Stimulated activated CD4-positive, alpha-beta T cell treated with anti-CD3 and anti-CD28 coated beads, TNF-alpha, amount 100 ng/mL, for 24 hours (primary cell): Measurements from ENCODE around the gene ERC2.

ENCODE experiments used
- DNase-seq, 3 experiments: peaks; one replicate each; pipeline ENCODE4 v3.0.0-alpha.2; 2020; ENCODE audit warnings: low read depth in 3 of 3

Gene ERC2

DNA sequence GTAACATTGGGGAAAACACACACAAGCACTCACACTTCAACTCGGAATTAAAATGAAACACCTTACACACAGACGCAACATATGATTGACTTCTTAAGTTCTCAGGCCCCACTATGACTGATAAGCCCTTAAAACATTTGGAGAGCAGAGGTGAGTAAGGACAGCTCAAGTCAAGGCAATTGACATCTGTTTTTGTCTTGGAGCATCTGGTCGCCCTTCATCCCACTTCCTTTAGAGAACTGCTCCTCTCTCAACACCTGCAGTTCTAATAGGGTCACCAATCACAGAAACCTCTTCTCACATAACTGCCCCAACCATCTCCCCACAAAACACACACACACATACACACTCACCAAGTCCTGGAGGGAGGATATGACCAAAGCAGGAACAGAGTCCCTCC is 43.4 kb downstream of the ERC2 start:
- no peak for DNase-seq

DNA sequence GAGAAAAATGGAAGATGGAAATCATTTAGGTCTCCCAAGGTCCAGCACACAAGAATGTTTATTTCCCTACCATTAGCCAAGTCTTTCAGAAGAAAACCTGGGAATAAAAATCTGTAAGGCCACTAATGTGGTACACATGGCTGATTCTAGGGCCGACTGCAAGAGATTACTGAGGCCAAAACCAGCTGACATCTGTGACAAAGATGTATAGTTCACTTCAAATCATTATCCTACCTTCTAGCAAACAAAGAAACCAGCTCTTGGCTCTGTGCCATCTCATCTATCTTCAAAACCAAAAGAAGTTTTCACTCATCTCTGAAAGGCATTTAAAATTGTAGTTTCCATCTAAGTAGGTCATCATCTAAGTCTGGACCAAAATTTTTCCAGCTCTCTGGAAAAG is 43.9 kb downstream of the ERC2 start:
- no peak for DNase-seq

DNA sequence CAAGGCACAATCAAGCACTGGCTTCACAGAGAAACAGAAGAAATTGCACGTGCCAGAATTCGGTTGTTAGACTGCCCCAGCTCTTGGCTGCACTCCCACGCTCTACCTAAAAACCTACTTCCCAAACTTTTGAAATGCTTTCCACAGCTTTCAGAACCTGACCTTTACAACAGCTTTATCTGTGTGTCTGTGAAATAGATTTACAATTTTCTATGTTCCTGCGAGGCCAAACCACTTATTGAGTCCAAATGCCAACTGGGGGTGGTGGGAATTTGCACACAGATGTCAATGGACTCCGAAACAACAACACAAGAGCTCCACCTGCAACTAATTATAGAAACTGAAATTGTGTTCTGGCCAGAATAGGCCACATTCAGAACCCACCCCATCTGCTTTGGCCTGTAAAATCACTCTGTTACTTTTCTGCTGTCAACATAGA is 44.6 kb downstream of the ERC2 start:
- no peak for DNase-seq

DNA sequence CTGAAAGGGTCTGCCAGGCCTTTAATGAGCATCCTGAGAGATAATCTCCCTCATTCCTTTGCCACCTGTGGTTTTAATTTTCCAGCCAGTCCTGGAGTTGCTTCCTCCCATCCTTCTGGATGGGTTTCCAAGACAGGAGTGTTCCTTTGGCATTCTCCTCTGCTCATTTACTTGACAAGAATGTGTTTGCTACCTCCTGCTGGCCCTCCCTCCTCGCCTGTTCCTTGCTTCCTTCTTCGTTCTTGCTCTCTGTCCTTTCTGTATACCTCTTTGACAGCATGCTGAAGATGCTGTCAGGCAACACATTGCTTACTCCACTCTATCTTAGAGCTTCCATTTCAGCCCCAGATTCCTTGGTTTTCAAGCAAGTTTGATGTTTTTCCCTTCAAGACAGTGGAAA is 46.0 kb downstream of the ERC2 start:
- DNase-seq: no peak

DNA sequence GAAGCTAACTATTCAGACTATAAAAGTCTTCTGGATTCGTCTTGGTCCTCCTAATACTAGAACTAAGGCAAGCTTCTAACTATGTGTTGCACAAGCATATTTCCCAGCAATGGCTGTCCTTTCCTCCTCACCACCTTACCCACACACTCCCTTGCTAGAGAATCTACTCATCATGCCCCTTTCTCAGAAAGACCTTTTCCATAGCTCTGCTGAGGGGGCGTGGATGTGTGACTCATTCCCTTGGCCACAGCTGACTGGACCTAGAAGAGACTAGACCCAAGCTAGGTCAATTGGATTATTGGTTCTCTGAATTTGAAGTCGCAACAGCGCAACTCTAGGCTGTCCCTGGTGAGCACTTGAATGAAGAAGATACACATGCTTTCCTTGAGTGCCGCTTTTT is 47.1 kb downstream of the ERC2 start:
- no peak for DNase-seq

DNA sequence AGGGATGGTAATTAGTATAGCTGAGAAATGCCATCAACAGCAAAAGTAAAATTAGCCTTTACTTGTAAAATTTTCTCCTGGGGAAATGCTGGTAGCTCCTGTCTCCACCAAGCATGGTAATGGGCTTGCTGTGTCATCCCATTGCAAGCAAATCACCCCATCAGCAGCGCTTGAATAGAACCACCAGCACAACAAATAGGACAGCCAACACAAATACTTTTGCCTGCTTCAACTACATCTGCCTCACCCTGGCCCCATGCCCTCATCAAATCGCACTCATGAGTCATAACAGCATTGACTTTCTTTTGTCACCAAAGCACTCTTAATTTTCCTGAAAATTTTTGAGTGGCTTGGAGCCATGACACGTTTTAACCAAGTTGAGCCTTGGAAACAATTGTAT is 52.6 kb downstream of the ERC2 start:
- no peak for DNase-seq

DNA sequence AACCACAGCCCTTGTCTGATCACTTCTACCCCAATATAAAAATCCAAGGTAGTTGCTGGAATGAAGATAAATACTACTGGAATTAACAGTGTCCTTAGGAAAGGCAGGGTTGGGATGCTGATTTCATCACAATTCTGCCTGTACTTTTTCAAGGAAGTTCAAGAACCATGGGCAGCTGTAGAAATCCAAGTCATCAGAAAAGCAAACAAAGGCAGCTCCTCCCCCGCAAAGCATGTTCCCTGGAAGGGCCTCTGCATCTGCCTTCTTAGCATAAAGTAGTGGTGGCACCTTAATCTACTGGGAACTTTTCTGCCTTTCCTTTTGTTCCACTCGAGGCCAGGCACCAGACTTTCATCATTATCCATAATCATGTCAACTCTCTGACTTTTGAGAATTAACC is 54.4 kb downstream of the ERC2 start:
- DNase-seq: no peak

DNA sequence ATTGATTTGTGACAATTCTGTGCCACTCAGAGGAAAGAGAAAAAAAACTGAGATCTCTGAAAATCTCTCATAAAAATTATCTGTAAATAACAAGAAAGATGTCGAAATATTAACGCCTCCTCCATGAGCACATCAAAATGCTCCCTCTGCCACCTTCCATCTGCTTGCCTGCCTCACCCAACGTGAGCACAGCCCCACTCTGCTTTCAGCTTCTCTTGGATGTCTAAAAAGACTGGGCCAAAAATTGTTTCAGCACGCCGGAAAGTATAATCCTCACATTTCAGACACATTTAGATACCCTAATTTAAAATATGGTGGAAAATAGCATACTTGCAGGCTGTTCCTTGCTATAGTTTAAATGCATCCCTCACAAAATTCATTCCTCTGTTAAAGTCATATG is 57.1 kb downstream of the ERC2 start:
- no peak for DNase-seq

DNA sequence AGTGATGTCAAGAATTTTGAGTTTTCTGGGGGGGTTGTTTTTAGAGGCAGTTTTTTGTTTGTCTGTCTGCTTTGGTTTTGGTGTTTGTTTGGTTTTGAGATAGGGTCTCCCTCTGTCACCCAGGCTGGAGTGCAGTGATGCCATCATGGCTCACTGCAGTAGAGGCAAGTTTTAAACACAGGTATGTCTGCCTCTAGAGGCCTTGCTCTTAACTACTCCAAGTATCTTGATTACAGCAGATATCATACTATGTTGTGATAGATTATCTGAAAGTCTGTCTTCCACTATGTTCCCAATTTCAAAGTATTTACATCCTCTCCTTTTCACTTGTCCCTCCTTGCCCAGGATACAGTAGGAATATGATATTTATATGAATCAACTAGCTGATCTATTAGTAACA is 57.7 kb downstream of the ERC2 start:
- no peak for DNase-seq

DNA sequence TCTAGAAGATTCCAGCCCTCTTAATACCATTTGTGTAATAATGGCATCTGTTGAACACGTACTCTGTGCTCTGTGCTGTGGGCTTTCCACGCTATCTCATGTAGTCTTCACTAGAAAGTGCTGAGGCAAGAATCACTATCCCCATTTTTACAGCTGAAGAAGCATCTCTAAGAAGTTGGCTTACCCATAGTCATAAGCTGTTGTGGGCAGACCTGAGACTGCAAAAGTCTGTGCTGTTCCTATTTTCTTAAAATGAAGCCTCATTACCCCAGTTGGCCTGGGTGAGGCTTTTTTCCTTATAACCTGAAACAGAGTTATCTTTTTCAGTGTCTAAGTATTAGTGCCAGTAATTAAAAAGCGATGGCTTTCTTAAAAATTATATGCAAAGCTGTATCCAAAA is 58.5 kb downstream of the ERC2 start:
- DNase-seq: no peak

DNA sequence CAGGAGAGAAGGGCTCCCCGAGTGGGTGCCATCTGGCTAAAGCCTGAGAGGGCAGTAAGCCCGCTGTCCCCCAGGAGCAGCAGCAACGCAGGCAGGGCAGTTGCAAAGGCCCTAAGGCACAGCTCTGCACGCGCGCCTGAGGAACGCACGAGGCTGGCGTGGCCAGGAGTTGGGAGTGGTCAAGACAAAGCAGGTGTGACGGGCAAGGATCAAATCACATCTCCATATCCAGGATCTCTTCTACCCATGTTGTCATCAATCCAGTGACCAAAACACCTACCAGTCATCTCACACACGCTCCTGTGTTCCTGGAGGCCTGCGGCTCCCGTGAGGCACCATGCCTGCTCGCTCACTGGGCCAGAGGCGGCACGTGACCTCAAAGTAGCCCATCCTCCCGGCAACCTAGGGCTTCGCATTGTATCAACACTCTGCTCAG is 59.5 kb downstream of the ERC2 start:
- no peak for DNase-seq

DNA sequence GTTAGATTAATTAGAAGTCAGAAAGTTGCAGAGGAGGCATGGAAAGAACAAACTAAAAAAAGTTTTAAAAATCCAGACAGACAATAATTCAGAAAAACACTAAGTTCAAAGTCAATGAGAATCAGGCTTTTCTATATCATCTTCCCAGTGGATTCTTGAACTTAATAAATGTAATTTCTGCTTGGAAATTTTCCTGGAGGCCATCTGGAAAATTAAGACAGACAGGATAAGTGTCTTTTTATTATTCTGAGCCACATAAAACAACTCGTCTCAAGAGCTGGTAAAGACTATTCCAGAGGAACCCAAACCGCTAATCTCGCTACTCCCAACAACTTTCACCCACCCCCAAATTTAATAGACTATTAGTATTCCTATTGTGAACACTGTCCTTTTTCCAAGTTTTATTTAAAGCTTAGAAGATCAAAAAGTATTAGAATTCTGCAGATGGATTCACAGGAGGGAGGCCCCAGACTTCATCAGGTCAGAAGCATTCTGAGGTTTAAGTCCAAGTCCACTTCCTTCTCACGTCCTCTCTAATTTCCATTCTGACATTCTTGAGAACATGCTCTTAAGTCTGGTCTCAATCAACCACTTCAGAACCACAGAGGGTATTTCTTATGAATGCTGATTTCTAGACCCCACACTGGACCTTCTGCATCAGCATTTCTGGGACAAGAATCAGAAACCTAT is 61.3 kb downstream of the ERC2 start:
- no peak for DNase-seq

DNA sequence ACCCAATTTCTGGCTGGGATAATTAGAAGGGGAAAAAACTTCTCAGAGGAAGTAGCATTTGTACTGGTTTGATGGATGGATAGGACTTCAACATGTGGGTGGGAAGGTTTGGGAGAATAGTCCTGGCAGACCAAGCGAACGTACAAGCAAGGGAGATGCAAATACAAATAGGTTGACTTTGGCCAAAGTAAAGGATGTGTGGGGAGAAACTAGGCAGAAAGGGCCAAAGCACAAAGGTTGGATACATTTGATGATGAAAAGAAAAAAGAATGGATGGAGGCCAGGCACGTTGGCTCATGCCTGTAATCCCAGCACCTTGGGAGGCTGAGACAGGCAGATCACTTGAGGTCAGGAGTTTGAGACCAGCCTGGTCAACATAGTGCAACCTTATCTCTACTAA is 63.4 kb downstream of the ERC2 start:
- DNase-seq: no peak

DNA sequence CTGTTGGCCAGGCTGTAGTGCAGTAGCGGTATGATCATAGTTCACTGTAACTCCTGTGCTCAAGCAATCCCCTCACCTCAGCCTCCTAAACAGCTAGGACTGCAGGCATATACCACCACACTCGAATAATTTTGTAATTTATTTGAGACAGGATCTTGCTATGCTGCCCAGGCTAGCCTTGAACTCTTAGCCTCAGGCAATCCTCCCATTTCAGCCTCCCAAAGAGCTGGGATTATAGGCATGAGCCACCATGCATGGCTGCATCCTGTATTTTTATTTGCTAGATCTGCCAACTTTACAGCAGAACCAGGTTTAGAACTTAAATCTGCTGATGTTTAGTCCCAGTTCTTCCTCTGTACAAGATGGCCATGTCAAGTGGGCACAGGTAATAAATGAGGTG is 69.6 kb downstream of the ERC2 start:
- no peak for DNase-seq

DNA sequence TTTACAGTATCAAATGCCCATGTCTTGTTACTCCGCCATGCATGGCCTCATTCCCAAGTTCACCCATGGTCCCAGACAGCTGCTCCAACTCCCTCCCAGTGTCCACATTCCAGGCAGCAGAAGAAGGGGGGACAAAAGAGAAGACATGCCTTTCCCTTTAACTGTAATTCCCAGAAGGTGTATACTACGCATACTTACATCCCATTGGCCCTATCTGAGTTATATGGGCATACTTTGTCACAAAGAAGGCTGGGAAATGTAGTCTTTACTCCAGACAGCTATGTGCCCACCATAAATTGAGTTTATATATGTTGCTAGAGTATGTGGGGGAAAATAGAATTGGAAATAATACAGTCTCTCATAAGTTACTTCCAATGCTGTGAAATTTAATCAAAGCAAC is 70.5 kb downstream of the ERC2 start:
- no peak for DNase-seq

DNA sequence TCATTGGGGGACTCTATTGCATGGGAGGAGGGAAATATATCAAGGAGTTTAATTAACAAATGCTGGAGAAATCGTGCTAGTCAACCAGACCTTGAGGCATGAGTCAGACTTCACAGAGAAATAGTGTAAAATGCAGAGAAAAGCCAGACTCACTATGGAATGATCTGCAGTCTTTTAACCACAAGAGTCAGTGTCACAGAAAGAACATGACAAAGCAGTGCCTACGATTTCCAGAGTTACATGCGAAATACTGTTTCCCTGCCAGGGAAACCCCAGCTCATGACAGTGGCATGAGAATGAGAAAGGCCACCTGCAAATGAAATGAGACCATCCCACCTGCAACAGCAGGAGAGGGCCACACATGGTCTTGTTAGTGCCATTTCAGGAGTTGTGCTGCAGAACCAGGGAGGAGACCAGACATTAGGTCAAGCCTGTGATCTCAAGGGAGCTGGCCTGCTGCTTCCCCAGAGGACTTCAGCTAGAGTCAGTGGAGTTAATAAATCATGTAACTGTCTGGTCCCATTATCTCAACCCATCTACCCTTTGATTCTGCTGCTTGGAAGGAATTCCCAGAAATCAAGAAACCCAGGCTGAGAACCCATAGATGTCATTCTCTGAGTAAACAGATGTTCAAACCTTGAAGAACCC is 79.0 kb downstream of the ERC2 start:
- DNase-seq: no peak

DNA sequence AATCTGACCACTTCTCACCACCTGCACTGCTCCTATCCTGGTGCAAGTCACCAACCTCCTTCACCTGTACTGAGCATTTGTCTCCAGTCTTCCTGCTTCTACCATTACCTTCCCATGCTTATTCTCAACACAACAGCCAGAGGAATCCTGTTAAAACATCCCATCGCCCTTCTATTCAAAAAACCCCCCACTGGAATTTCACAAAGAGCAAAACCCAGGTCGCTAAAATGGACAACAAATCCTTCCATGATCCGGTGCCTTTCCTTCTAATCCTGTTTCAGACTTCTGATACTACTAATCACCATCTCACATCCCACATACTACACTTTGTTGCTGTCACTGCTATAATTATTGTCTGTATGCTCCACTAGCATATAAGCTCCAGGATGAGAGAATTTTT is 85.2 kb downstream of the ERC2 start:
- no peak for DNase-seq

DNA sequence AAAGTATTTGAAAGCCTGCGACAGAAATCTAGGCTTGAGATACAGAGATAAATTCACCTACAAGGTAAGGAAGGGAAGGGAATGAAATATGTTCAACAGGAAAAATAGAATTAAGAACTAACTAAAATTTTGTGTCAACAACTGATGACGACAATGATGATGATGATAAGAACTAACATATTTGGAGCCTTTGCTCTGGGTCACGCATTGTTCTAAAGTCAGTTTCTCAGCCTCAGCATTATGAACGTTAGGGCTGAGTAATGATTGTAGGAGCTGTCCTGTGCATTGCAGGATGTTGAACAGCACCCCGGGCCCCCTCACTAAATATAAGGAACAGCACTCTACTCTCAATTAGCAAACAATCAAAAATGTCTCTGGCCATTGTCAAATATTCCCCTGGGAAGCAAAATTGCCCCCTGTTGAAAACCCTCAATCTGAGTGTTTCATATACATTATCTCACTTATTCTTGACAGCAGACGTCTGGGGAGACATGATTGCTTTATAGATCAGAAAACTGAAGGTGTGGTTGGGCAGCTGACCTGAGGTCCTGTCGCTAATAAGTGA is 88.5 kb downstream of the ERC2 start:
- DNase-seq: no peak

DNA sequence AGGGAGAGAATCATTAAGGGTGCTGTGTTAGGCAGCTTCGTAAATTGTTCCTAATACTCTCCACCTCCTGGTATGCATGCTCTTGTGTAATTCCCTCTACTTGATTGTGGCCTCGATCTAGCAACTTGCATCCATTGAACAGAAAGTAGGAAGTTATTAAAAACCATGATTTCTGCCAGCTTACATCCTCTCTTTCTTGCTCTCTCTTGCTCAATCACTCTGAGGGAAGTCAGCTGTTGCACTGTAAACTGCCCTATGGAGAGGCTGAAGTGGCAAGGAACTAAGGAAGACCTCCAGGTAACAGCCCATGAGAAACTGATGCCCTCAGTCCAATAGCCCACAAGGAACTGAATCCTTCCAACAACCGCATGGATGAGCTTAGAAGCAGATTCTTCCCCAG is 92.6 kb downstream of the ERC2 start:
- DNase-seq: no peak

DNA sequence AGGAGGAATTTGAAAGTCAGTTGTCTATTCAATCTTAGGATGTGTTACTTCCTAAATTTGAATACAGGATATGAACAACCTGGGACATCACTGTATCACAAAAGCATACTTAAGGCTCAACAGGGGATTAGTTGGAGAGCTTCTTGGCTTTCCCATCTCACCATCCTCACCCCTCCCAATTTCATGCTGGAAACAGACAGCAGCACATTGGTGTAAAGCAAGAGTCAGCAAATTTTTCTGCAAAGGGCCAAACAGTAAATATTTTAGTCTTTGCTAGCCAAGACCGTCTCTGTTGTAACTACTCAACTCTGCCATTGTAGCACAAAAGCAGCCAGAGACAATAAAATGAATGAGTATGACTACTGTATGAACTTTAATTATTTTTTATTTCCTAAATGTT is 94.9 kb downstream of the ERC2 start:
- no peak for DNase-seq

DNA sequence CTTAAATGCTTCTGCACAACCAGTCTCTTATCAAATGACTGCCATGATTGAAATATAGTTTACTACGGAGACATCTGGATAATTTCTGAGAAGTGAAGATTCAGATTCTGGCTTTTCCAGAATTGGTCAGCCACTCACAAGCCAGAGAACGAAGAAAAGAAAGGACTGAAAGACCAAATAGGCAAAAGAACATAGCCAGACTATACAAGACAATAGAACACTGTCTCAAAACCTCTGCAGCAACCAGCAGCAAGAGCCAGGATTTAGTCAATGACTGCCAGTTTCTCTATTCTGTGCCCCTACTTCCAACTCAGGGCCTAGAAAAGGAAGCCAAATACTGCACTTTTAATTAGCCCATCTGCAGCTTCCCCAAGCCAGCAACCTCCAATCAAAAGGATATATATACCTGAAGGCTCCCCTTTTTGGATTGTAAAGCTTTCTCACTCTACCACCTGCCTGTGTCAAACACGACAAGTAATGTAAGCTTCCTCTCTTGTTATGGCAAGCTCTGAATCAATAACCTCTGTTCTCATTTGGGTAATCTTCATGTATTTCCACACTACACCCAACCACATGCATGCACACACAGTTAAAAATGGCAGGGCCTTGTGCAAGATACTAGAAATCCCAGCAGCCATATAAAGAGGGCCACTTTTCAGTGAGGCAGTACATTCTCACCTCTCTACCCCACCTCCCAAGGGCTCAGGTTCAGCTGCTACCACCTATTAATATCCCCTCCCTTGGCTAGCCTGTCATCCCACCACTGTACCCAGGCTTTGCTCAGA is 97.1 kb downstream of the ERC2 start:
- no peak for DNase-seq

DNA sequence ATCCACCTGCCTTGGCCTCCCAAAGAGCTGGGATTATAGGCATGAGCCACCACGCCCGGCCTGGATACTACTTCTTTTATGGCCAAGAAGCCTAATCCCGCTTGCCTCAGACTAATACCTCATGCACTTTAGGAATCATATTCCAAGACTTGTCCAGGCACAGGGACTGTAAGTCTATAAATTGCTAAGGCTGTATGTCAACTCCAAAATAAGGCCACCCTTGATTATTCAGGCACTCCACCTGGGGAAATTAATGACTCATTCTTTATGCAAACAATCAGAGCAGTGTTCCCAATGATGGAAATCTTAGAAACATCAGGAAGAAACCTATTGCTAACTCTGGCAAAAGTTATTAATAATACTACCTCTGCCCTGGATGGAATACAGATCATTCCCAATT is 98.4 kb downstream of the ERC2 start:
- no peak for DNase-seq

DNA sequence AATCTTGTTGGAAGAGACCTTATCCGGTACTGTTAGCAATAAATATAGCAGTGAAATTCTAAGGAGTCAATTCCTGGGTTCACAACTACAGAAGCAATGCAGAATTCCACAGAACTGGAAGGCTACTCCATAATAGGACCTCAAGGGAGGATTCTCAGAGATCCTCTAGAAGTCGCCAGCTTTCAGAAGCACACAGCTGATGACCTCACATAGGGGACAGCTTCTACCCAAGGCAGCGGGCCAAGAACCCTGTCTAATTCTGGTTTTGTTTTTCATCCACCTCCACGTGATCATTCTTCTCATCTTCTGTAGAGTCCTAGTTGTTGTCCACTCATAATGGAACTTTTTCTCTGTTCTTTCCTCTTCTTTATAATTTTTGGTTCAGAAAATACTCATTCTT is 99.4 kb downstream of the ERC2 start:
- DNase-seq: no peak
